CD4-positive, alpha-beta T cell treated with Interferon alpha-2 for 1 hour (primary cell): Measurements from ENCODE around the gene PLEKHG5.
"Not testable (repeated sequence)": the region's sequence is repeated elsewhere in the genome, so short reads cannot be mapped to it uniquely, and the experiment has no call there.

ENCODE experiments used
- DNase-seq, 2 donors: peaks; one replicate each; pipeline ENCODE4 v3.0.0-alpha.2; 2020 to 2022

The PLEKHG5 gene

DNA sequence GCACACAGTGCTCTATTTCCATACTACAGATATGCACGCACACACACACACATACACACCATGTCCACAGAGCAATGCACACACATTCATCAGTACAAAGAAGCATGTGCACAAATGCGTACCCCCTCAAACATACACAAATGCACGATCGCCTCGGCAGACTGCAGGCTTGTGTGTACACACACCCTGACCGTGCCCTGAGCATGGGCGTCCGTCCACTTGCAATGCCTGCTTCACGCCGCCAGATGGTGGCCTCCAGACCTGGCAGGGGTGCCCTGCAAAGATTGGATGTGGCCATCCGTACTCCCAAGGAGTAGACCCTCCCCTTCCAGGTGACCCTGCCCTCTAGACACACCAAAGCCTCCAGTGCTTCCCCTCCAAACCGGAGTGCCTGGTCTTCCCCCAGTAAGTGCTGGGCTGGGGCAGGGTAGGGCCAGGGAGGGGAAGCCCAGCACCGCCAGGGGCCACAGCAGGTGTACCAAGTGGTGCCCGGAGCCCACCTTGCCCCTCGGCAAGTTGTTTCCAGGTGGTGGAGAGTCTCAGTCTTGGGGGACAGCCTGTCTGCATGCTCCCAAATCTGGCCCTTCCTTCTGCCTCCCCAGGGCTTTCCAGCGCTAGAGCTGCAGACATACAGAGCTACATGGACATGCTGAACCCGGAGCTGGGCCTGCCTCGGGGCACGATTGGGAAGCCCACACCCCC lies 46.3 kb downstream of the PLEKHG5 start:
- peak; percentile 28 to 58 for DNase-seq

GRCh38 chr1:6444377-6444776 lies 47.1 kb downstream of the PLEKHG5 start:
- no peak for DNase-seq

DNA sequence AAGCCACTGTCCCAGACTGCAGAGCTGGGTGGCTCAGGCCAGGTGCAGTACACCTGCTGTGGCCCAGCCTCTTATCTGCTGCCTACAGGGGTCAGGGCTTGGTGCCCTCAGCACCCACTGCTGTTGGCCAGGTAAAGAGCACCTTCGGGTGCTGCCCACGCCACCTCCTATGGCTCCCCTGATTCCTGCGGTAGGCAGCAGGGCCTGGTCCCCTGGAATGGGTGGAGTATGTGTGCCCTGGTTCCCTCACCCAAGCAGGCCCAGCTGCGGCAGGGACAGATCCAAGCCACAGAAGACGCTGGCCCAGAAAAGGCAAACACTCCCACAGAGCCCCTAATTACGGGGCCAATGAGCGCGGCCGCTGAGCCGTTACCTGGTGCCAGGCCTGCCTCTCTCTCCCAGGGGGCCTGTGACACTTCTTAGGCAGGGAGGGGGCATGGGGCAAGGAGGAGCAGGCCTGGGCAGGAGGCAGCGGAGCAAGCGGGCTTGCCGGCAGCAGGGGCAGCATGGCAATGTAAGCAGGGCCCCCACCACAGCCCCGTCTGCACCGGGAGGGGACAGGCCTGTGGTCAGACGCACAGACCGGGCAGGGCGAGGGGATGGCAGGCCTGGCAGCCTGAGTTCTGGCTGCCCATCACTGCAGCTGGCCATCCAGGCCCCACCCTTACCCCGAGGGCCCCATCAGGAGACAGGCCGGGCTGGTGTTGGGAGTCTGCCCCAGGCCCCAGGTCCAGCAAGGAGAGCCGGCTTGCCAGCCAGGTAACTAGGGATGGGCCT lies 47.9 kb downstream of the PLEKHG5 start:
- no peak for DNase-seq

DNA sequence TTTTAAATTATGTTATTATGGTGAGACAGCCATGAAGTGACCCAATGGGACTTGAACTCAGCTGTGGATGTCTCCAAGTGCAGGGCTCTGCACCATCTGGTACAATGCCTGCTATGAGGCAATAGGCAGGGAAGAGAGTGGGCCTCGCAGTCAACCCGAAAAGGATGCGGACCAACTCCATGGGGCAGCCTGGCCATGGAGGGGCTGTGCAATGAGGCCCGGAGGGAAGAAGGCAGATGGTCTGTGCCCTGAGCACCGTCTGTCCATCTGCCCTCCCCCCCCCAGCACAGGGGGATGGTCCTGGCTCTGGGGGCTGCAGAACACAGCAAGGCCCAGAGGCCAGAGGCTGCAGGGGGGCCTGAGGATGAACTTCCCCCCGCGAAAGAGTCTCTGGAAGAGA lies 49.9 kb downstream of the PLEKHG5 start:
- DNase-seq: no peak

GRCh38 chr1:6440198-6441126 lies 51.0 kb downstream of the PLEKHG5 start:
- peak; percentile 73 to 84 for DNase-seq

DNA sequence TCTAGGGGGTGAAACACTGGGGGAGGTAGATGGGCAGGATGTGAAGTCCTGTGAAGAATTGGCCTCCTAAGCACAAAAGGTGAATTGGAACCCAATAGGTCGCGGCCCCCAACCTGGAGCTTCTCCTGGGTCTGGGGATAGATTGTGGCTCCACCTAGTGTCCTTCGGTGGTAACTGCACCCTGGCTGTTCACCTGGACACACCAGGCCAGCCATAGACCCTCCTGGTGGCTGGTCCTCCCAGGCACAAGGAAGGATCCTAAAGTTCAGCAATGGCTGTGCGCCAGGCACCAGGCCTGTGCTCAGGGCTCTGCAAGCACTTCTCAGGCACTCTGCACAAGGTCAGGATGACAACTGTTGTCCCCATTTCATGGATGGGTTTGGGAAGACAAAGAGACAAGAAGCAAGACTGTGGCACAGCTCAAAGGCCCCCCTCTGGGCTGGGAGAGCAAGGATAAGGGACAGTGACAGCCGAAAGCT lies 53.4 kb downstream of the PLEKHG5 start:
- peak; percentile 66 to 82 for DNase-seq

DNA sequence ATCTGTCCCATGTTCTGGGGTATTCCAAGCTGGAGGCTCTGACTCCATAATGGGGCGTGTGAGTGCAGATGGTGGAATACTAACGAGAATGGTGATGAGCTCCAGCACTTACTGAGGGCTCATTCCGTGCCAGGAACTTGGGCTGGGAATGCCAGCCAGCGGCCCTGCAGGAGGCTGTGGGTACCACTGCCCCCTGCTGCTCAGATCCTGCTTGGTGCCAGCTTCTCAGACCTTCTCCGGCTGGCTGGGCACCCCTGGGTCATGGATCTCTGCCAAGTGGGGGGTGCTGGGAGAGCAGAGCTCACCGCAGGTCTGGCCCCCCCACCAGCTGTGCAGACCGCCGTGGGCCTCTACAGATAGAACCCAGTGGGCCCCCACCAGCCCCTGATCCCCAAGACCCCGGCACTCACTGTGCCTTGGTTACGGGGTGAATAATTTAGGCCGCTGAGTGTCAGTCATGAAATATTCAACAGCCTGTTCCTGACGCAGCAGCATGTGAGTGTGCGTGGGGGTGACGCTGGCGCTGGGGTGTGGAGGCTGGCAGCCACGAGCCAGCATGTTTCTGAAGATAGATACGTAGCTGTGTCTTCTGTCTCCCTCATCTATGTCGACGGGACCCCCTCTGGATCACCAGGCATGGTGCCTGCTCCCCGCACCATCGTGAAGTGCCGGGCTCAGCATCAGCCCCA lies 54.3 kb downstream of the PLEKHG5 start:
- not testable (repeated sequence) for DNase-seq

DNA sequence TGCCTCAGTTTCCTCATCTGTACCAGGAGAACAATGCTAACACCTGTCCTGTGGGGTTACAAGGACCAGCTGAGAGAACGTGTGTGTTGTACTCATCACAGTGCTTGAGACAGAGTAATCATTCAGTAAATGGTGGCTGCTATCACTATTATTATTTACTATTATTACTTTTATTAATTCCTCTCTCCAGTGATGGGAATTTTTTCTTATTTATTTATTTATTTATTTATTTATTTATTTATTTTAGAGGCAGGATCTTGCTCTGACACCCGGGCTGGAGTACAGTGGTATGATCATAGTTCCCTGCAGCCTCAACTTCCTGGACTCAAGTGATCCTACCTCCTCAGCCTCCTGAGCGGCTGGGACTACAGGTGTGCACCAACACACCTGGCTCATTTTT lies 55.2 kb downstream of the PLEKHG5 start:
- DNase-seq: not testable (repeated sequence)

- DNase-seq: no peak
Observed at GRCh38 chr1:6435547-6435946, 55.9 kb downstream of the PLEKHG5 start.

DNA sequence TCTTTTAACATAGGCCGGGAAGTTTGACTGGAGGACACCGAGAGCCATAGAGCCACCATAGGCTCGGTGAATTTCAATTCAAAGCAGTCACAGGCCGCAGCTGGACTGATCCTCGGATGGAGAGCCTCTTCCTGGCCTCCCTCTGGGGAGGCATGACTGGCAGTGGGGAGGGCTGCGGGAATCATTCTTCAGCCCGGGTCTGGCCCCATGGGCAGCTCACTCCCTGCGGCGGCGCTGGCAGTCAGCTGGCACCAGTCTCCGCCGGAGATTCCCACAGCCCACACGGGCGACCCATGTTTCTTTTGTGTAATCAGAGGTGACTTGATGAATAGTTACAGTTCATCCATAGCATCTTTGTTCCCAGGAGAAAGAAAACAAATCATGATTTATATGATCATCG lies 56.3 kb downstream of the PLEKHG5 start:
- no peak for DNase-seq

- DNase-seq: no peak
Observed at GRCh38 chr1:6434186-6434585, 57.3 kb downstream of the PLEKHG5 start.

- DNase-seq: not testable (repeated sequence)
Observed at GRCh38 chr1:6431645-6432579, 59.6 kb downstream of the PLEKHG5 start.

GRCh38 chr1:6429660-6430411 lies 61.6 kb downstream of the PLEKHG5 start:
- DNase-seq: not testable (repeated sequence)

DNA sequence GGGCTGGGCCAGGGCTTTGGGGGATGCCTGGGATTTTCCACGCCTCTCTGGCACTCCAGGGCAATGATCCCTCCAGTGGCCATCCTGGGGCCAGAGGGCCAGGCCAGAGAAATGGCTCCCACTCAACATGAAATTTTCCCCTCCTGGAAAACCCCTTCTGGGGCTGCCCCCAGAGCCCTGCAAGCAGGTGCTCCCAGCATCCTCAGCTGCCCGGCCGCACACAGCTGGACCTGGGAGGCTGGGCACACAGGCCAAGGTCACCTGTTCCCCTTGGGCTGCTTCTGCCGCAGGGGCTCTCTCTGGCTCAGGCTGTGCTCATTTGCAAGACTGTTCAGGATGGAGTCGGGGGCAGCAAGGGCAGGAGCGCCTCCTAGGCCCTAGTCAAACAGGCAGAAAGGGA lies 63.0 kb downstream of the PLEKHG5 start:
- not testable (repeated sequence) for DNase-seq

GRCh38 chr1:6427441-6428390 lies 63.8 kb downstream of the PLEKHG5 start:
- no peak for DNase-seq

DNA sequence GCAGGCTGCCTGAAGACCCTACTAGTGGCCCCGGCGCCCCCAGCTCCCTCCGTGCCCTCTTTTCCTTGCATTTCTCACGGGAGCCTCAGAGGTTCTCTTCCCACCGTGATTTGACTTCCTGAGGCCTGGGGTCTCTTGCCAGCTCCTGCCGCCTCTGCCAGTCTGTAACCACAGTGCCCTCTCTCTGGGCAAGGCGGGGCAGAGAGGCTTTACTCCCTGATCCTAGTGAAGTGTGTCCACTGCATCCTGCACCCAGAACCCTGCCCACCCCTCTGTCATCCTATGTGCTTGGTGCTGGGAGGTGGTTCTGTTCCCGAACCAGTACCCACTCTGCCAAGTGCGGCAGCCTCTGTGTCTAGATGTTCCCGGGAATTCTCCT lies 64.5 kb downstream of the PLEKHG5 start:
- DNase-seq: no peak

DNA sequence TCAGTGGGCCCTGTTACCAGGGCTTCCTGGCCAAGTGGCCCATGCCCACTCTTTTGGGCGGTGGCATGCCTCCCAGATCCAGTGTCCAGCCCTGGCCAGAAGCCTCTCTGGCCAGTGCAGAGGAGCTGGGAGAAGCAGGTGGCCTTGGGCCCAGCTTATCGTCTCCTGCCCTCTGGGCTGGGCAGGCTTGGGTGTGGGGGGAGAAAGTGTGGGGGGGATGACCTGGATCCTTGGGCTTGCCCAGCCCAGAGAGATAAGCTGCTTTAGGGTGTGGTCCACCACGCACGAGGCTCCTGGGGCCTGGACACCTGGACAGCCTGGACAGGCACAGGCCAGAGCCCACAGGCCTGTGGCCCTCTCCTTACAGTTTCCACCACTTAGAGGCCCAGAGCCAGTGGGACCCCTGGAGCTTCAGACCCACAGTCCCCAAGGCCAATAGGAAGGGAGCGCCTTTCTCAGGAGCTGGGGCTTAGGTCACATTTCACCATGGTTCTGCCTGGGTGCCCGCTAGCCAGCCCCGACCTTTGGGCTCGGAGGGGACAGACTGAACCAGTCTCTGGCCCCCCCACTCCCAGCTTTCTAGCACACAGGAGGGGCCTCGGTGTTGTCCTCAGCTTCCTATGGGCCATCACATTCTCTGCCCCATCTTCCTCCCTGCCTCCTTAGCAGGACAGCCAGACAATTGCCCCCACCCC lies 65.0 kb downstream of the PLEKHG5 start:
- no peak for DNase-seq

DNA sequence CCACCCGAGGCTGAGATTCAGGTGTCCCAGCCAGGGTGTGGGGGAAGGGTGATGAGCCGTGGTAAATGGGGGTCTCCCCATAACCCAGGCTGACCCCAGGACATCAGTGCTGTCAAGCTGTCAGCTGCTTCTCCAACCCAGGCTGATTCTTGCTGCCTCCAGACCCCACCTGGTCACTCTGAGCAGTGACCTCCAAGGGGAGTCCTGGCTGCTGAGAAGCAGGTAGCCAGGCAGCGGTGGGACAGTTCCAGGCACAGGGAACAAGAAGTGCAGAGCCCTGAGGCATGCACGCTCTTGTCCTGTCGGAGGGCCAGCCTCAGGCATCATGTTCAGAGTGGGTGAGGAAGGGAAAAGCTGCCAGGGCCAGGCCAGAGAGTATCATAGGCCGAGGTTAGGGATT lies 65.8 kb downstream of the PLEKHG5 start:
- no peak for DNase-seq
